HCT116 (cell line): ENCODE measurements around the gene TRIM50.
"Not testable (repeated sequence)": the region's sequence is repeated elsewhere in the genome, so short reads cannot be mapped to it uniquely, and the experiment has no call there.

Source experiments
- CTCF ChIP-seq, 3 experiments: fragments of 200-600 bp in 1 of 3; sonication (generic) in 1 of 3; IDR thresholded peaks in 2 of 3; conservative IDR thresholded peaks in 1 of 3; 2 replicates each; pipeline ENCODE4 v1.5.1; 2012 to 2017; ENCODE audit warnings: low read depth in 2 of 3, low read length in 2 of 3, antibody characterized with exemption in 1 of 3, borderline replicate concordance in 1 of 3, control low read depth in 1 of 3, mild to moderate bottlenecking in 1 of 3, mixed read lengths in 1 of 3, mixed run types in 1 of 3, moderate library complexity in 1 of 3; ENCODE audit not compliant: insufficient read depth in 1 of 3
- REST ChIP-seq: IDR thresholded peaks from 2 replicates; pipeline ENCODE4 v1.6.1; 2012; ENCODE audit warnings: low read depth

- TF ChIP-seq CTCF (IDR thresholded peaks at IDR 0.05 in 2 of 3, conservative IDR thresholded peaks at IDR 0.05 in 1 of 3; ENCODE audit: borderline replicate concordance in 1 of 3, insufficient read depth in 1 of 3, low read depth in 2 of 3, low read length in 2 of 3); REST: not testable (repeated sequence)
Measured at GRCh38 chr7:73320009-73320408, 7.9 kb downstream of the TRIM50 start.
